HepG2 (cell line): ENCODE data around the gene KLHL5. TPM values are rescaled to one million over a fixed set of nuclear protein-coding genes. Genes with fewer than 3 reads are reported as not detected.

ENCODE experiments used
- ATAC-seq: fragments of 200-7000 bp; cut with Tn5 transposase; 3 replicates; pipeline ENCODE4 v1.9.1; 2020; ENCODE audit warnings: mild to moderate bottlenecking, moderate library complexity
- BruUV-seq: library from RNA; stranded (reverse); fragments of 400-500 nt; replicated peaks from 2 replicates; lab custom pipeline; 2021; lab: Mats Ljungman, UMichigan
- CTCF ChIA-PET: fragments of 300-600 bp; formaldehyde crosslinking; extraction: SDS; loops from one replicate; lab custom pipeline; 2021; ENCODE audit warnings: low total read pairs, inconsistent platforms, low intra/inter-chr PET ratio; lab: Yijun Ruan, JAX
- POLR2A ChIA-PET: fragments of 350-600 bp; sonication (Branson Sonifier 250); formaldehyde crosslinking; loops from one replicate; lab custom pipeline; 2020; ENCODE audit warnings: antibody characterized with exemption, inconsistent platforms; lab: Yijun Ruan, JAX
- DNase-seq: peaks from one replicate; pipeline ENCODE4 v3.0.0-alpha.2; 2015; ENCODE audit warnings: low spot score
- FAIRE-seq: peaks from 3 replicates; lab custom pipeline; 2011; peaks lifted over from hg19 to GRCh38; lab: Jason Lieb, UNC
- H2AFZ ChIP-seq: one replicate; pipeline ENCODE4 v1.6.1; 2011; ENCODE audit warnings: low read length, inconsistent platforms
- H3K27ac ChIP-seq: fragments of 300-600 bp; 3 replicates; pipeline ENCODE4 v1.8.0; 2011; ENCODE audit warnings: mixed run types, mild to moderate bottlenecking, mixed read lengths, low read length, inconsistent platforms; ENCODE audit not compliant: insufficient read depth; ENCODE audit errors: extremely low read length
- H3K27me3 ChIP-seq, 2 experiments: fragments of 200-600 bp in 1 of 2; 2 replicates in 1 of 2; 3 replicates in 1 of 2; pipeline versions ENCODE4 v1.6.0 to v1.8.0; 2011; ENCODE audit warnings: low read length in 2 of 2, mild to moderate bottlenecking in 2 of 2, moderate library complexity in 2 of 2, inconsistent platforms in 1 of 2; ENCODE audit not compliant: insufficient read depth in 2 of 2, control insufficient read depth in 1 of 2
- H3K36me3 ChIP-seq, 2 experiments: fragments of 200-600 bp in 1 of 2; replicated peaks in 1 of 2; 2 replicates in 1 of 2; 3 replicates in 1 of 2; pipeline versions ENCODE4 v1.5.1 to v1.8.0; 2011; ENCODE audit warnings: low read length in 2 of 2, inconsistent platforms in 1 of 2; ENCODE audit not compliant: insufficient read depth in 2 of 2, control insufficient read depth in 1 of 2
- H3K4me1 ChIP-seq: 2 replicates; pipeline ENCODE4 v1.5.1; 2012; ENCODE audit warnings: low read length, inconsistent platforms; ENCODE audit not compliant: insufficient read depth
- H3K4me2 ChIP-seq: 2 replicates; pipeline ENCODE4 v1.6.0; 2011; ENCODE audit warnings: low read depth, low read length, inconsistent platforms
- H3K4me3 ChIP-seq, 3 experiments: fragments of 200-600 bp in 1 of 3; sonication (generic), shearing (Covaris generic) in 1 of 3; replicated peaks in 1 of 3; 2 replicates each; pipeline ENCODE4 v1.5.1; 2011 to 2016; ENCODE audit warnings: low read length in 3 of 3, inconsistent platforms in 2 of 3, low read depth in 2 of 3, mild to moderate bottlenecking in 2 of 3, control low read depth in 1 of 3, mixed read lengths in 1 of 3; ENCODE audit not compliant: insufficient read depth in 1 of 3
- H3K79me2 ChIP-seq: one replicate; pipeline ENCODE4 v1.6.1; 2011; ENCODE audit warnings: low read length, inconsistent platforms; ENCODE audit not compliant: insufficient read depth
- H3K9ac ChIP-seq: 2 replicates; pipeline ENCODE4 v1.6.0; 2011; ENCODE audit warnings: mild to moderate bottlenecking, low read depth, low read length, inconsistent platforms; ENCODE audit not compliant: insufficient read depth
- H3K9me3 ChIP-seq: 2 replicates; pipeline ENCODE4 v1.5.1; 2012; ENCODE audit warnings: mild to moderate bottlenecking, low read length
- H4K20me1 ChIP-seq: 2 replicates; pipeline ENCODE4 v1.6.0; 2011; ENCODE audit warnings: inconsistent platforms, mild to moderate bottlenecking, low read length, moderate library complexity; ENCODE audit not compliant: insufficient read depth
- POGK ChIP-seq: sonication (generic); formaldehyde crosslinking; conservative IDR thresholded peaks from 2 replicates; pipeline ENCODE4 v1.8.0; 2022; ENCODE audit warnings: mild to moderate bottlenecking, moderate library complexity, missing genetic modification reagents
- RFXAP ChIP-seq: sonication (generic); formaldehyde crosslinking; IDR thresholded peaks from 2 replicates; pipeline ENCODE4 v1.4.0; 2020; ENCODE audit warnings: missing genetic modification reagents, borderline replicate concordance
- SPEN ChIP-seq: sonication (generic); formaldehyde crosslinking; IDR thresholded peaks from 2 replicates; pipeline ENCODE4 v1.5.1; 2020; ENCODE audit warnings: low read depth, mild to moderate bottlenecking, missing genetic modification reagents
- TEF ChIP-seq: sonication (generic); formaldehyde crosslinking; IDR thresholded peaks from 2 replicates; pipeline ENCODE4 v1.5.0; 2020; ENCODE audit warnings: missing genetic modification reagents
- ZBTB43 ChIP-seq: sonication (generic); formaldehyde crosslinking; conservative IDR thresholded peaks from 2 replicates; pipeline ENCODE4 v1.4.0; 2020; ENCODE audit warnings: missing genetic modification reagents
- ZNF775 ChIP-seq: sonication (generic); formaldehyde crosslinking; IDR thresholded peaks from 2 replicates; pipeline ENCODE4 v1.4.0; 2020; ENCODE audit warnings: missing genetic modification reagents, mild to moderate bottlenecking, moderate library complexity, borderline replicate concordance
- ZNF788 ChIP-seq: sonication (generic); formaldehyde crosslinking; IDR thresholded peaks from 2 replicates; pipeline ENCODE4 v1.5.0; 2020; ENCODE audit warnings: mild to moderate bottlenecking, missing genetic modification reagents, borderline replicate concordance
- ZZZ3 ChIP-seq: sonication (generic); formaldehyde crosslinking; IDR thresholded peaks from 2 replicates; pipeline ENCODE4 v1.4.0; 2020; ENCODE audit warnings: missing genetic modification reagents, mild to moderate bottlenecking, borderline replicate concordance
- WGBS: methylation state at CpG from one replicate; pipeline ENCODE4 v1.1.6; 2017; ENCODE audit warnings: low lambda C conversion rate; 5-methylcytosine and 5-hydroxymethylcytosine counted together
- in situ Hi-C: cut with HindIII; loops from 2 replicates; pipeline ENCODE4 v1.10.0; 2017; ENCODE audit warnings: low pct_unique_long_range_greater_than_20kb; ENCODE audit not compliant: extremely low pct_ligation_motif_present
- intact Hi-C: fragments of 100-400 bp; cut with micrococcal nuclease; formaldehyde crosslinking; loops from one replicate; pipeline ENCODE4 v1.10.0; 2022; ENCODE audit not compliant: unreplicated experiment
- polyA plus RNA-seq, 8 experiments: library from polyadenylated mRNA; depleted of rRNA in 3 of 8; stranded (reverse) in 7 of 8; unstranded in 1 of 8; fragments of >200 nt; fragmentation: Illumina TruSeq in 4 of 8; extraction: Trizol in 4 of 8; gene quantifications; 2 replicates each; pipeline versions ENCODE4 v1.2.1 to v1.2.3, GENCODE V29; 2011 to 2016; ENCODE audit warnings: low read depth in 4 of 8, missing spikeins in 1 of 8, mixed read lengths in 1 of 8; ENCODE audit not compliant: insufficient read depth in 1 of 8
- total RNA-seq, 5 experiments: library from RNA; depleted of rRNA; stranded (reverse); fragments of >200 nt; fragmentation: Illumina TruSeq; extraction: Trizol; gene quantifications; 2 replicates each; pipeline ENCODE4 v1.2.3, GENCODE V29; 2016; ENCODE audit warnings: low read depth in 1 of 5

The KLHL5 gene
- total and polyA plus RNA-seq, 2 of the 13 experiments (the other 11 are each of a cell fraction or from before 2014, with no cell fraction given) = 36.2 to 38.7 TPM

- no peaks in the 10 kb centered on the region for H3K27me3 ChIP-seq
- no peak for FAIRE-seq
- H3K27ac ChIP-seq = no peak overlapping the region
- WGBS = 96% methylated on average over 3 of the region's 3 CpGs
- ATAC-seq = no peak
- no peaks in the 10 kb centered on the region for H3K4me1 ChIP-seq
- POLR2A ChIA-PET = no interaction called here
- TF ChIP-seq ZNF775 = no peak
- no peak for TF ChIP-seq RFXAP (CRISPR knock-in tag)
- TF ChIP-seq ZNF788 (CRISPR knock-in tag) = no peak
- TF ChIP-seq ZZZ3 = no peak
- TF ChIP-seq TEF (CRISPR knock-in tag) = no peak
- no peak for TF ChIP-seq SPEN
- no peak for TF ChIP-seq ZBTB43 (CRISPR knock-in tag)
- no peak for TF ChIP-seq POGK (CRISPR knock-in tag)
- no peaks in the 10 kb centered on the region for H4K20me1 ChIP-seq
- peaks cover 0 to 1% of the 10 kb centered on the region in 2 experiments; a peak in 1 of 5 replicates for H3K36me3 ChIP-seq
- no peaks in the 10 kb centered on the region for H3K9me3 ChIP-seq
- H2AFZ ChIP-seq = no peak overlapping the region
- peaks cover 7% of the 10 kb centered on the region for H3K79me2 ChIP-seq
- no peak overlapping the region for H3K9ac ChIP-seq
- BruUV-seq = no TSS peak
- intact Hi-C loops = no loop called here
- H3K4me2 ChIP-seq = no peak overlapping the region
- H3K4me3 ChIP-seq = no peak overlapping the region
- no peak for DNase-seq
- CTCF ChIA-PET = no interaction called here
- in situ Hi-C loops = no loop called here
Observed at GRCh38 chr4:39068907-39069306, 6.9 kb downstream of the KLHL5 start.
